ENCODE results near the gene UBLCP1.

GRCh38 chr5:159286420-159287035, 23.4 kb downstream of the UBLCP1 start:
- TF ChIP-seq, protein P1, sequence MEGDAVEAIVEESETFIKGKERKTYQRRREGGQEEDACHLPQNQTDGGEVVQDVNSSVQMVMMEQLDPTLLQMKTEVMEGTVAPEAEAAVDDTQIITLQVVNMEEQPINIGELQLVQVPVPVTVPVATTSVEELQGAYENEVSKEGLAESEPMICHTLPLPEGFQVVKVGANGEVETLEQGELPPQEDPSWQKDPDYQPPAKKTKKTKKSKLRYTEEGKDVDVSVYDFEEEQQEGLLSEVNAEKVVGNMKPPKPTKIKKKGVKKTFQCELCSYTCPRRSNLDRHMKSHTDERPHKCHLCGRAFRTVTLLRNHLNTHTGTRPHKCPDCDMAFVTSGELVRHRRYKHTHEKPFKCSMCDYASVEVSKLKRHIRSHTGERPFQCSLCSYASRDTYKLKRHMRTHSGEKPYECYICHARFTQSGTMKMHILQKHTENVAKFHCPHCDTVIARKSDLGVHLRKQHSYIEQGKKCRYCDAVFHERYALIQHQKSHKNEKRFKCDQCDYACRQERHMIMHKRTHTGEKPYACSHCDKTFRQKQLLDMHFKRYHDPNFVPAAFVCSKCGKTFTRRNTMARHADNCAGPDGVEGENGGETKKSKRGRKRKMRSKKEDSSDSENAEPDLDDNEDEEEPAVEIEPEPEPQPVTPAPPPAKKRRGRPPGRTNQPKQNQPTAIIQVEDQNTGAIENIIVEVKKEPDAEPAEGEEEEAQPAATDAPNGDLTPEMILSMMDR (IDR thresholded peaks at IDR 0.05 in 2 of 3, conservative IDR thresholded peaks at IDR 0.05 in 1 of 3; ENCODE audit: borderline replicate concordance in 1 of 3, insufficient read depth in 1 of 3, low read depth in 2 of 3, low read length in 2 of 3) = peak; percentile 35 to 56 (median 46); a peak in 4 of 6 replicates
- TF ChIP-seq EZH2phosphoT487 (IDR thresholded peaks at IDR 0.05; ENCODE audit: borderline replicate concordance) = no peak
- TF ChIP-seq EZH2 (IDR thresholded peaks at IDR 0.05) = no peak
- TF ChIP-seq SRF (IDR thresholded peaks at IDR 0.05; ENCODE audit: low read depth) = no peak
- no peak for TF ChIP-seq EGR1 (IDR thresholded peaks at IDR 0.05; ENCODE audit: low read depth)

Measured in HCT116 (cell line).